ENCODE measurements around the gene ARHGAP19.

GRCh38 chr10:97186911-97187310 is 105.5 kb downstream of the ARHGAP19 start:
- TF ChIP-seq CTCF (IDR thresholded peaks at IDR 0.05; ENCODE audit: low read length) = no peak
- TF ChIP-seq EZH2 (optimal IDR thresholded peaks at IDR 0.05; ENCODE audit: low read depth, low read length) = no peak
- no peak for TF ChIP-seq EZH2phosphoT487 (IDR thresholded peaks at IDR 0.05; ENCODE audit: low read length)
